K562 (cell line): ENCODE data around the gene FAM43B. TPM values are rescaled to one million over a fixed set of nuclear protein-coding genes. Genes with fewer than 3 reads are reported as not detected.

Experiments
- ATAC-seq: fragments of 200-7000 bp; cut with Tn5 transposase; 3 replicates; pipeline ENCODE4 v1.9.1; 2020; ENCODE audit warnings: moderate library complexity
- BruUV-seq: library from RNA; stranded (reverse); fragments of 400-500 nt; replicated peaks from 2 replicates; lab custom pipeline; 2021; lab: Mats Ljungman, UMichigan
- CTCF ChIA-PET: fragments of 300-600 bp; formaldehyde crosslinking; extraction: SDS; loops from one replicate; lab custom pipeline; 2021; ENCODE audit warnings: low intra/inter-chr PET ratio; lab: Yijun Ruan, JAX
- POLR2A ChIA-PET: fragments of 300-600, 350-650 bp; sonication (Branson Sonifier 250); formaldehyde crosslinking; extraction: SDS; loops from one replicate; lab custom pipeline; 2021; ENCODE audit warnings: antibody characterized with exemption, inconsistent platforms; lab: Yijun Ruan, JAX
- DNase-seq, 4 experiments: peaks; one replicate each; pipeline versions ENCODE4 v3.0.0 to v3.0.0-alpha.2; 2011 to 2018; ENCODE audit warnings: low spot score in 3 of 4, mixed read lengths in 3 of 4; ENCODE audit errors: extremely low read depth in 1 of 4
- FAIRE-seq: peaks from 2 replicates; lab custom pipeline; 2011; peaks lifted over from hg19 to GRCh38; lab: Jason Lieb, UNC
- H2AFZ ChIP-seq: 2 replicates; pipeline ENCODE4 v1.6.0; 2011; ENCODE audit warnings: low read depth, low read length, control low read depth, inconsistent platforms
- H3K27ac ChIP-seq: fragments of 200-600 bp; 3 replicates; pipeline ENCODE4 v1.8.0; 2011; ENCODE audit warnings: low read depth, mild to moderate bottlenecking, control low read depth, inconsistent platforms, low read length, moderate library complexity, mixed read lengths; ENCODE audit errors: extremely low read depth
- H3K27me3 ChIP-seq, 2 experiments: fragments of 300-600 bp in 1 of 2; 2 replicates in 1 of 2; 3 replicates in 1 of 2; pipeline versions ENCODE4 v1.6.0 to v1.8.0; 2011; ENCODE audit warnings: inconsistent platforms in 2 of 2, low read length in 2 of 2, mild to moderate bottlenecking in 1 of 2, mixed read lengths in 1 of 2, moderate library complexity in 1 of 2; ENCODE audit not compliant: control insufficient read depth in 2 of 2, insufficient read depth in 2 of 2
- H3K36me3 ChIP-seq: fragments of 300-600 bp; 3 replicates; pipeline ENCODE4 v1.8.0; 2011; ENCODE audit warnings: mild to moderate bottlenecking, low read length, inconsistent platforms; ENCODE audit not compliant: control insufficient read depth, insufficient read depth
- H3K4me1 ChIP-seq, 2 experiments: fragments of 200-600 bp in 1 of 2; replicated peaks in 1 of 2; 2 replicates in 1 of 2; 3 replicates in 1 of 2; pipeline versions ENCODE4 v1.5.1 to v1.8.0; 2011; ENCODE audit warnings: inconsistent platforms in 2 of 2, low read length in 2 of 2, mild to moderate bottlenecking in 1 of 2, mixed read lengths in 1 of 2, moderate library complexity in 1 of 2; ENCODE audit not compliant: control insufficient read depth in 2 of 2, insufficient read depth in 2 of 2
- H3K4me2 ChIP-seq: 2 replicates; pipeline ENCODE4 v1.6.1; 2011; ENCODE audit warnings: low read length, control low read depth, inconsistent platforms, mixed read lengths; ENCODE audit not compliant: insufficient read depth
- H3K4me3 ChIP-seq: fragments of 200-600 bp; sonication (generic), shearing (Covaris generic); 2 replicates; pipeline ENCODE4 v1.5.1; 2016; ENCODE audit warnings: control low read depth, inconsistent platforms
- H3K79me2 ChIP-seq: fragments of 200-600 bp; 3 replicates; pipeline ENCODE4 v1.8.0; 2011; ENCODE audit warnings: low read length, inconsistent platforms; ENCODE audit not compliant: control insufficient read depth, insufficient read depth
- H3K9ac ChIP-seq, 2 experiments: 2 replicates each; pipeline versions ENCODE4 v1.6.0 to v1.6.1; 2011; ENCODE audit warnings: low read depth in 2 of 2, low read length in 2 of 2, control low read depth in 1 of 2, inconsistent platforms in 1 of 2, mild to moderate bottlenecking in 1 of 2, mixed read lengths in 1 of 2; ENCODE audit not compliant: insufficient read depth in 1 of 2
- H3K9me1 ChIP-seq: one replicate; pipeline ENCODE4 v1.6.0; 2011; ENCODE audit warnings: inconsistent platforms, mild to moderate bottlenecking, low read length, moderate library complexity; ENCODE audit not compliant: control insufficient read depth, insufficient read depth
- H3K9me3 ChIP-seq: replicated peaks from 2 replicates; pipeline ENCODE4 v1.5.1; 2011; ENCODE audit warnings: low read depth, low read length, inconsistent platforms; ENCODE audit not compliant: control insufficient read depth, insufficient read depth
- H4K20me1 ChIP-seq: replicated peaks from 2 replicates; pipeline ENCODE4 v1.6.1; 2011; ENCODE audit warnings: low read length, inconsistent platforms, mixed read lengths; ENCODE audit not compliant: control insufficient read depth, insufficient read depth
- EGR1 ChIP-seq: fragments of 450-650 bp; conservative IDR thresholded peaks from 2 replicates; pipeline ENCODE4 v1.6.1; 2017; ENCODE audit warnings: mild to moderate bottlenecking
- HDAC1 ChIP-seq, 2 experiments: fragments of 450-650 bp; IDR thresholded peaks; 2 replicates each; pipeline ENCODE4 v1.6.1; 2016 to 2017; ENCODE audit warnings: inconsistent platforms in 1 of 2, mild to moderate bottlenecking in 1 of 2, moderate library complexity in 1 of 2
- KDM1A ChIP-seq, 2 experiments: fragments of 450-650 bp; IDR thresholded peaks; 2 replicates each; pipeline ENCODE4 v1.6.1; 2016; ENCODE audit warnings: mild to moderate bottlenecking in 2 of 2
- MEIS2 ChIP-seq: fragments of 450-650 bp; IDR thresholded peaks from 2 replicates; pipeline ENCODE4 v1.6.1; 2014; ENCODE audit warnings: mild to moderate bottlenecking; ENCODE audit not compliant: partially characterized antibody
- RCOR1 ChIP-seq, 2 experiments: IDR thresholded peaks; 2 replicates each; pipeline ENCODE4 v1.6.1; 2012; ENCODE audit warnings: low read depth in 2 of 2, low read length in 2 of 2, borderline replicate concordance in 1 of 2, improper control_type of control experiment in 1 of 2
- ZNF134 ChIP-seq: fragments of 250-450 bp; sonication (Bioruptor Pico); conservative IDR thresholded peaks from 2 replicates; pipeline ENCODE4 v1.4.0; 2020
- WGBS: fragments of 100-300 bp; shearing (Covaris generic); methylation state at CpG from one replicate; pipeline ENCODE4 v1.1.6; 2016; ENCODE audit warnings: low coverage, mixed read lengths; ENCODE audit not compliant: insufficient coverage; ENCODE audit errors: missing lambda C conversion rate; 5-methylcytosine and 5-hydroxymethylcytosine counted together
- in situ Hi-C: fragments of 300-500 bp; cut with MboI; formaldehyde crosslinking; loops from 4 replicates; pipeline ENCODE4 v1.15.0; 2018; ENCODE audit warnings: inconsistent platforms, mixed read lengths
- intact Hi-C: fragments of 100-400 bp; cut with micrococcal nuclease; formaldehyde crosslinking; loops from 2 replicates; pipeline ENCODE4 v1.14.2; 2022
- polyA plus RNA-seq, 8 experiments: library from polyadenylated mRNA; depleted of rRNA in 4 of 8; stranded (reverse) in 5 of 8; unstranded in 3 of 8; fragments of >200 nt; fragmentation: Nextera tagmentation in 2 of 8; fragmentation: Illumina TruSeq in 1 of 8; extraction: Ambion mirVana in 2 of 8; extraction: Trizol in 1 of 8; gene quantifications; 2 replicates each; pipeline versions ENCODE4 v1.2.1 to v1.2.3, GENCODE V29; 2011 to 2014; ENCODE audit warnings: inconsistent platforms in 1 of 8, missing spikeins in 1 of 8
- total RNA-seq, 7 experiments: library from RNA; depleted of rRNA in 6 of 7; stranded (reverse); fragments of >200 nt in 6 of 7; fragmentation: Illumina TruSeq in 2 of 7; extraction: Trizol in 2 of 7; gene quantifications; 2 replicates each; pipeline versions ENCODE4 v1.2.1 to v1.2.3, GENCODE V29; 2011 to 2021; ENCODE audit warnings: low replicate concordance in 1 of 7
- TF ChIP-seq, protein P1 (sequence below): fragments of 250-450 bp; sonication (Bioruptor Pico); IDR thresholded peaks from 2 replicates; pipeline ENCODE4 v1.5.0; 2020; ENCODE audit warnings: mild to moderate bottlenecking, borderline replicate concordance
- TF ChIP-seq, protein P2 (sequence below), 2 experiments: IDR thresholded peaks in 1 of 2; conservative IDR thresholded peaks in 1 of 2; 2 replicates each; pipeline ENCODE4 v1.6.1; 2016; ENCODE audit warnings: low read depth in 2 of 2, mild to moderate bottlenecking in 1 of 2, missing compliant biosample characterization in 1 of 2, missing genetic modification characterization in 1 of 2, moderate library complexity in 1 of 2
- TF ChIP-seq, protein P3 (sequence below): fragments of 200-800 bp; sonication (Bioruptor generic); IDR thresholded peaks from 2 replicates; pipeline ENCODE4 v1.6.1; 2017; ENCODE audit warnings: missing genetic modification characterization, missing compliant biosample characterization

FAM43B gene
- total and polyA plus RNA-seq, 9 of the 15 experiments (the other 6 are each of a cell fraction or from before 2014, with no cell fraction given) = not detected

DNA sequence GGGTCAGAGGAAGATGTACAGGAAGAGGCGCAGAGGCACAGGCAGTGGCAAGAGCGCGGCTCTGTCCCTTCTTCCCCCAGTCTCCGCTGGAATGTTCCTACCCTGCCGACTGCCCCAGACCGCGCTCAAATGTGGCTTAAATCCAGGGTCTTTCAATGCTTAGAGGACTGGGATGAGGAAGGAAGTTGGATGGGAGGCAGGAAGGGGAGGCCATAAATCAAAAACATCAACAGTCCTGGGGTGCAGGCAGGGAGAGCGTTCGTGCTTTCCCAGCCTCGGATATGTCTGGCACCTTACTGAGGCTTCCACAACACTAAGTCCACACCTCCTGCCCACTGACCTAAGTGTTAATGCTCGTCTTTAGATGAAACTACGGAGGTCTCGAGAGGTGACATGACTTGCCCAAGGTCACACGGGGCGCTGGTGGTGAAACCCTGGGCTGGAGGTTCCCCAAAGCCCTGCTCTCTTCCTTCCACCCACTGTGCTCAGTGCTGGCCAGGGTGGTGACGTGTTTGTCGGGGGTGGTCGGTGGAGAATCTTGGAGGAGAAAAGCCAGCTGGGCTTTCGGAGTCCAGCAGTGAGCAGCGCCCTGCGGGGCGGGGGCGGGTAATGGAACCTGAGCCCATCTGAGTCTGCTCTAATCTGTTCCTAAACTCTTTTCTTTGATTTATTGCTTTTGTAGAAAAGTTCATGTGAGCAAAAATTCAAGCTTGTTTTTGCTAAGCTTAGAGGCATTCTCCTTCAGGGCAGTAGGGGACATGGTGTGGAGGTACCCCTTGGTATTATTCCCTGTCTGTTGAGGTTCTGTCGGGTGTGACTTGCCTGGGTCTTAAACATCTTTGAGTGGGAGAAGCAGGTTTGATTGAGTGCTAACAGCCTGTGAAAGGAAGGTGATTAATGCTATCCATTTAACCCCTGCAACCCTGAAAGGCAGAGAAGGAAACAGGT, 37.2 kb downstream of the FAM43B start:
- in situ Hi-C loops = no loop called here
- POLR2A ChIA-PET = no interaction called here
- FAIRE-seq (no peak), ATAC-seq (peak; percentile 46), DNase-seq (peak in 1 of 4 experiments; percentile 22)
- CTCF ChIA-PET = no interaction called here
- peaks cover 36 to 64% of the 10 kb centered on the region in 2 experiments for H3K27me3 ChIP-seq
- no peak overlapping the region for H3K4me3 ChIP-seq
- H4K20me1 ChIP-seq = 0 out of 2 replicates have a peak, but pooled peaks cover 3% of the 10 kb centered on the region
- no peak overlapping the region for H3K4me2 ChIP-seq
- TF ChIP-seq KDM1A (IDR thresholded peaks at IDR 0.05) (peak; percentile 92 to 94; a peak in 3 of 4 replicates), MEIS2 (peak; percentile 62), HDAC1 (IDR thresholded peaks at IDR 0.05) (0 out of 4 replicates have a peak, but pooled peaks of 1 of the 2 experiments have one; percentile 16), EGR1 (peak; percentile 72), ZNF134 (CRISPR knock-in tag) (0 out of 2 replicates have a peak, but pooled peaks have one; percentile 29), RCOR1 (IDR thresholded peaks at IDR 0.05; ENCODE audit: borderline replicate concordance in 1 of 2, low read depth in 2 of 2, low read length in 2 of 2) (0 out of 4 replicates have a peak, but pooled peaks of 1 of the 2 experiments have one; percentile 18)
- TF ChIP-seq, protein P1, sequence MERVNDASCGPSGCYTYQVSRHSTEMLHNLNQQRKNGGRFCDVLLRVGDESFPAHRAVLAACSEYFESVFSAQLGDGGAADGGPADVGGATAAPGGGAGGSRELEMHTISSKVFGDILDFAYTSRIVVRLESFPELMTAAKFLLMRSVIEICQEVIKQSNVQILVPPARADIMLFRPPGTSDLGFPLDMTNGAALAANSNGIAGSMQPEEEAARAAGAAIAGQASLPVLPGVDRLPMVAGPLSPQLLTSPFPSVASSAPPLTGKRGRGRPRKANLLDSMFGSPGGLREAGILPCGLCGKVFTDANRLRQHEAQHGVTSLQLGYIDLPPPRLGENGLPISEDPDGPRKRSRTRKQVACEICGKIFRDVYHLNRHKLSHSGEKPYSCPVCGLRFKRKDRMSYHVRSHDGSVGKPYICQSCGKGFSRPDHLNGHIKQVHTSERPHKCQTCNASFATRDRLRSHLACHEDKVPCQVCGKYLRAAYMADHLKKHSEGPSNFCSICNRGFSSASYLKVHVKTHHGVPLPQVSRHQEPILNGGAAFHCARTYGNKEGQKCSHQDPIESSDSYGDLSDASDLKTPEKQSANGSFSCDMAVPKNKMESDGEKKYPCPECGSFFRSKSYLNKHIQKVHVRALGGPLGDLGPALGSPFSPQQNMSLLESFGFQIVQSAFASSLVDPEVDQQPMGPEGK = no peak
- TF ChIP-seq, protein P2, sequence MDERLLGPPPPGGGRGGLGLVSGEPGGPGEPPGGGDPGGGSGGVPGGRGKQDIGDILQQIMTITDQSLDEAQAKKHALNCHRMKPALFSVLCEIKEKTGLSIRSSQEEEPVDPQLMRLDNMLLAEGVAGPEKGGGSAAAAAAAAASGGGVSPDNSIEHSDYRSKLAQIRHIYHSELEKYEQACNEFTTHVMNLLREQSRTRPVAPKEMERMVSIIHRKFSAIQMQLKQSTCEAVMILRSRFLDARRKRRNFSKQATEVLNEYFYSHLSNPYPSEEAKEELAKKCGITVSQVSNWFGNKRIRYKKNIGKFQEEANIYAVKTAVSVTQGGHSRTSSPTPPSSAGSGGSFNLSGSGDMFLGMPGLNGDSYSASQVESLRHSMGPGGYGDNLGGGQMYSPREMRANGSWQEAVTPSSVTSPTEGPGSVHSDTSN (CRISPR knock-in tag; IDR thresholded peaks at IDR 0.05; ENCODE audit: low read depth) = no peak
- TF ChIP-seq, protein P2 (tag; conservative IDR thresholded peaks at IDR 0.05; ENCODE audit: low read depth) = peak; percentile 66
- TF ChIP-seq, protein P3, sequence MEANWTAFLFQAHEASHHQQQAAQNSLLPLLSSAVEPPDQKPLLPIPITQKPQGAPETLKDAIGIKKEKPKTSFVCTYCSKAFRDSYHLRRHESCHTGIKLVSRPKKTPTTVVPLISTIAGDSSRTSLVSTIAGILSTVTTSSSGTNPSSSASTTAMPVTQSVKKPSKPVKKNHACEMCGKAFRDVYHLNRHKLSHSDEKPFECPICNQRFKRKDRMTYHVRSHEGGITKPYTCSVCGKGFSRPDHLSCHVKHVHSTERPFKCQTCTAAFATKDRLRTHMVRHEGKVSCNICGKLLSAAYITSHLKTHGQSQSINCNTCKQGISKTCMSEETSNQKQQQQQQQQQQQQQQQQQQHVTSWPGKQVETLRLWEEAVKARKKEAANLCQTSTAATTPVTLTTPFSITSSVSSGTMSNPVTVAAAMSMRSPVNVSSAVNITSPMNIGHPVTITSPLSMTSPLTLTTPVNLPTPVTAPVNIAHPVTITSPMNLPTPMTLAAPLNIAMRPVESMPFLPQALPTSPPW (CRISPR knock-in tag) = no peak
- H3K9ac ChIP-seq = peak overlapping the region in 1 of 2 experiments; percentile 22; a peak in 2 of 4 replicates
- H3K27ac ChIP-seq = no peak overlapping the region
- intact Hi-C loops = no loop called here
- peaks cover 3 to 10% of the 10 kb centered on the region in 2 experiments; a peak in 3 of 5 replicates for H3K4me1 ChIP-seq
- no peaks in the 10 kb centered on the region for H3K9me1 ChIP-seq
- WGBS = 9% methylated on average over 21 of the region's 24 CpGs
- no TSS peak for BruUV-seq
- H3K9me3 ChIP-seq = no peaks in the 10 kb centered on the region
- H3K36me3 ChIP-seq = no peaks in the 10 kb centered on the region
- H3K79me2 ChIP-seq = no peaks in the 10 kb centered on the region
- no peak overlapping the region for H2AFZ ChIP-seq
